Measurements from ENCODE around the gene SUMO2. TPM values are rescaled to one million over a fixed set of nuclear protein-coding genes. Genes with fewer than 3 reads are reported as not detected.
"Not testable (repeated sequence)": the region's sequence is repeated elsewhere in the genome, so short reads cannot be mapped to it uniquely, and the experiment has no call there.

Gene SUMO2
- polyA plus RNA-seq, 3 donors = 64.9 to 318 (median 282) TPM

DNA sequence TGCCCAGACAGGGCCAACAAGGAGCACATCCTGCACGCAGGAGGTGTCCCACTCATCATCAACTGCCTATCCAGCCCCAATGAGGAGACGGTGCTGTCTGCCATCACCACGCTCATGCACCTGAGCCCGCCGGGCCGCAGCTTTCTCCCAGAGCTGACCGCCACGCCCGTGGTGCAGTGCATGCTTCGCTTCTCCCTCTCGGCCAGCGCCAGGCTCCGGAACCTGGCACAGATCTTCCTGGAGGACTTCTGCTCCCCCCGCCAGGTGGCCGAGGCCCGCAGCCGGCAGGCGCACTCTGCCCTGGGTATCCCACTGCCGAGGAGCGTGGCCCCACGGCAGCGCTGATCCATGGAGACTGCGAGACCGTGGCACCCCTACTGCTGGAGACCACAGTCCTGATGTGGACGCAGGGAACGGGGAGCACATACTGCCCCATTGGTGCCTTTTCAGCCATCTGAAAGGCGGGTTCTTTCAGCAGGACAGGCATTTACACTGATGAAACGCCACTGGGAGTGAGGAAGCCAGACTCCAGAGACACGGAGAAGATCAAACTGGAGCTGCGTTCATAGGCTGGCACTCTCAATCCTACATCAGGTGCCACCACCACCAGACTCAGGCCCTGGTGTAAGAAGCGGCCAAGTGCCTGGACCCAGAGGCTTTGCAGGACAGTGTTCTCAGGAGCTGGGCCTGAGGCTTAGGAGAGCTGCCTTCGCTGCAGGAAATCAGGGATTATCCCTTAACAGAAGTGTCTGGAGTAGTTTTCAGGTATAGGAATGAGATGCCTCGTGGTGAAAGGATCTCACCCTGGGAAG lies 53.9 kb downstream of the SUMO2 start:
- H3K4me3 Mint-ChIP-seq = no peak overlapping the region
- H3K4me3 ChIP-seq (replicated peaks in 1 of 3; ENCODE audit: low read depth in 2 of 3, low read length in 3 of 3) = no peak overlapping the region
- H3K27me3 ChIP-seq (ENCODE audit: control insufficient read depth in 2 of 2, insufficient read depth in 2 of 2, low read length in 2 of 2) = no peaks in the 10 kb centered on the region
- TF ChIP-seq, protein P1, sequence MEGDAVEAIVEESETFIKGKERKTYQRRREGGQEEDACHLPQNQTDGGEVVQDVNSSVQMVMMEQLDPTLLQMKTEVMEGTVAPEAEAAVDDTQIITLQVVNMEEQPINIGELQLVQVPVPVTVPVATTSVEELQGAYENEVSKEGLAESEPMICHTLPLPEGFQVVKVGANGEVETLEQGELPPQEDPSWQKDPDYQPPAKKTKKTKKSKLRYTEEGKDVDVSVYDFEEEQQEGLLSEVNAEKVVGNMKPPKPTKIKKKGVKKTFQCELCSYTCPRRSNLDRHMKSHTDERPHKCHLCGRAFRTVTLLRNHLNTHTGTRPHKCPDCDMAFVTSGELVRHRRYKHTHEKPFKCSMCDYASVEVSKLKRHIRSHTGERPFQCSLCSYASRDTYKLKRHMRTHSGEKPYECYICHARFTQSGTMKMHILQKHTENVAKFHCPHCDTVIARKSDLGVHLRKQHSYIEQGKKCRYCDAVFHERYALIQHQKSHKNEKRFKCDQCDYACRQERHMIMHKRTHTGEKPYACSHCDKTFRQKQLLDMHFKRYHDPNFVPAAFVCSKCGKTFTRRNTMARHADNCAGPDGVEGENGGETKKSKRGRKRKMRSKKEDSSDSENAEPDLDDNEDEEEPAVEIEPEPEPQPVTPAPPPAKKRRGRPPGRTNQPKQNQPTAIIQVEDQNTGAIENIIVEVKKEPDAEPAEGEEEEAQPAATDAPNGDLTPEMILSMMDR (IDR thresholded peaks at IDR 0.05) = no peak
- no peak overlapping the region for H3K9ac ChIP-seq (ENCODE audit: insufficient read depth, low read length, poor library complexity, severe bottlenecking)
- H3K36me3 Mint-ChIP-seq = peaks cover 18 to 31% of the 10 kb centered on the region in 2 donors
- peaks cover 40% of the 10 kb centered on the region for H3K4me1 Mint-ChIP-seq
- H3K4me2 ChIP-seq (replicated peaks; ENCODE audit: extremely low read depth, low read length, poor library complexity, severe bottlenecking) = no peak overlapping the region
- H4K20me1 ChIP-seq (ENCODE audit: insufficient read depth, low read length) = peaks cover 28% of the 10 kb centered on the region
- peaks cover 27% of the 10 kb centered on the region for H3K79me2 ChIP-seq (ENCODE audit: insufficient read depth, low read length)
- peaks cover 37 to 51% of the 10 kb centered on the region in 2 donors for H3K4me1 ChIP-seq (ENCODE audit: control insufficient read depth in 1 of 2, insufficient read depth in 2 of 2, low read length in 2 of 2)
- H3K27ac ChIP-seq (ENCODE audit: low read depth in 1 of 2, low read length in 2 of 2) = no peak overlapping the region
- H3K36me3 ChIP-seq (replicated peaks in 1 of 2; ENCODE audit: control insufficient read depth in 1 of 2, insufficient read depth in 2 of 2, low read length in 2 of 2) = peaks cover 18 to 21% of the 10 kb centered on the region in 2 donors
- no peaks in the 10 kb centered on the region for H3K9me3 Mint-ChIP-seq
- no peaks in the 10 kb centered on the region for H3K27me3 Mint-ChIP-seq (ENCODE audit: low read depth in 3 of 3)
- intact Hi-C loops (cut with micrococcal nuclease) = no loop called here
- 94% methylated on average over 23 of the region's 33 CpGs for WGBS (ENCODE audit: insufficient coverage)
- no peak overlapping the region for H3K27ac Mint-ChIP-seq
- DNase-seq = no peak
- H3K9me3 ChIP-seq (replicated peaks in 1 of 2; ENCODE audit: control insufficient read depth in 1 of 2, insufficient read depth in 1 of 2, low read length in 2 of 2) = no peaks in the 10 kb centered on the region
- H2AFZ ChIP-seq (ENCODE audit: insufficient read depth, low read depth, low read length, poor library complexity, severe bottlenecking) = no peak overlapping the region

DNA sequence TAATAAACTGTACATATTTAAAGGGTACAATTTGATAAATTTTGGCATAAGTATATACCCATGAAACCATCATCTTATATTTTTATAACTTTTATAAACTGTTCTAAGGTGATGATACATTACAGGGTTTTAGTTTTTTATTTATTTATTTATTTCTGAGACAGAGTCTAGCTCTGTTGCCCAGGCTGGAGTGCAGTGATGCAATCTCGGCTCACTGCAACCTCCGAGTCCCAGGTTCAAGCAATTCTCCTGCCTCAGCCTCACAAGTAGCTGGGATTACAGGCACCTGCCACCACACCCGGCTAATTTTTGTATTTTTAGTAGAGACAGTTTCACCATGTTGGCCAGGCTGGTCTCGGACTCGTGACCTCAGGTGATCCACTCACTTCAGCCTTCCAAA lies 54.8 kb downstream of the SUMO2 start:
- Histone ChIP-seq H3K79me2 (ENCODE audit: insufficient read depth, low read length) (peaks cover 27% of the 10 kb centered on the region), H4K20me1 (ENCODE audit: insufficient read depth, low read length) (peaks cover 28% of the 10 kb centered on the region), H3K36me3 (replicated peaks in 1 of 2; ENCODE audit: control insufficient read depth in 1 of 2, insufficient read depth in 2 of 2, low read length in 2 of 2) (peaks cover 18 to 21% of the 10 kb centered on the region in 2 donors), H3K4me1 (ENCODE audit: control insufficient read depth in 1 of 2, insufficient read depth in 2 of 2, low read length in 2 of 2) (peaks cover 41 to 55% of the 10 kb centered on the region in 2 donors)
- H3K27ac ChIP-seq (ENCODE audit: low read depth in 1 of 2, low read length in 2 of 2); intact Hi-C loops (cut with micrococcal nuclease); H3K4me3 ChIP-seq (replicated peaks in 1 of 3; ENCODE audit: low read depth in 2 of 3, low read length in 3 of 3); H3K9me3 ChIP-seq (replicated peaks in 1 of 2; ENCODE audit: control insufficient read depth in 1 of 2, insufficient read depth in 1 of 2, low read length in 2 of 2); H3K27ac Mint-ChIP-seq; H3K4me2 ChIP-seq (replicated peaks; ENCODE audit: extremely low read depth, low read length, poor library complexity, severe bottlenecking); DNase-seq; H2AFZ ChIP-seq (ENCODE audit: insufficient read depth, low read depth, low read length, poor library complexity, severe bottlenecking); H3K27me3 ChIP-seq (ENCODE audit: control insufficient read depth in 2 of 2, insufficient read depth in 2 of 2, low read length in 2 of 2); H3K4me3 Mint-ChIP-seq; H3K9me3 Mint-ChIP-seq; H3K9ac ChIP-seq (ENCODE audit: insufficient read depth, low read length, poor library complexity, severe bottlenecking); H3K27me3 Mint-ChIP-seq (ENCODE audit: low read depth in 3 of 3): not testable (repeated sequence)
- Mint-ChIP-seq H3K36me3 (peaks cover 18 to 26% of the 10 kb centered on the region in 2 donors), H3K4me1 (peaks cover 46% of the 10 kb centered on the region)
- 100% methylated on average over 1 of the region's 5 CpGs for WGBS (ENCODE audit: insufficient coverage)

Measured in CD14-positive monocyte (primary cell).